H1 (cell line): ENCODE data around the gene IFNGR1. TPM values are rescaled to one million over a fixed set of nuclear protein-coding genes. Genes with fewer than 3 reads are reported as not detected.

Source experiments
- CTCF ChIA-PET: fragments of 300-600 bp; sonication (Branson Sonifier 250); formaldehyde crosslinking; loops from one replicate; lab custom pipeline; 2021; ENCODE audit not compliant: partially characterized antibody; lab: Charles Lee
- POLR2A ChIA-PET: fragments of 300-600 bp; sonication (Branson Sonifier 250); formaldehyde crosslinking; loops from one replicate; lab custom pipeline; 2021; ENCODE audit warnings: inconsistent platforms; ENCODE audit not compliant: partially characterized antibody; lab: Charles Lee
- DNase-seq, 2 experiments: peaks; one replicate each; pipeline versions ENCODE4 v3.0.0 to v3.0.0-alpha.2; 2010 to 2022; ENCODE audit warnings: low spot score in 2 of 2, low read depth in 1 of 2, mixed read lengths in 1 of 2
- FAIRE-seq: peaks from 2 replicates; lab custom pipeline; 2011; peaks lifted over from hg19 to GRCh38; lab: Jason Lieb, UNC
- H2AFZ ChIP-seq: 2 replicates; pipeline ENCODE4 v1.8.1; 2012; ENCODE audit warnings: low read length, inconsistent platforms
- H2AK5ac ChIP-seq: 2 replicates; pipeline ENCODE4 v1.6.1; 2013; ENCODE audit warnings: low read depth, low read length
- H2BK120ac ChIP-seq: replicated peaks from 2 replicates; pipeline ENCODE3; 2013; ENCODE audit warnings: low read depth, low read length, inconsistent platforms
- H2BK12ac ChIP-seq: 2 replicates; pipeline ENCODE4 v1.6.1; 2013; ENCODE audit warnings: low read depth, low read length
- H2BK15ac ChIP-seq: 2 replicates; pipeline ENCODE4 v1.6.1; 2013; ENCODE audit warnings: low read length
- H2BK20ac ChIP-seq: 2 replicates; pipeline ENCODE4 v1.6.1; 2013; ENCODE audit warnings: low read length
- H2BK5ac ChIP-seq: 2 replicates; pipeline ENCODE4 v1.6.1; 2013; ENCODE audit warnings: low read depth, low read length
- H3K14ac ChIP-seq: 2 replicates; pipeline ENCODE4 v1.6.1; 2013; ENCODE audit warnings: inconsistent platforms; ENCODE audit not compliant: insufficient read length
- H3K18ac ChIP-seq: 2 replicates; pipeline ENCODE4 v1.6.1; 2013; ENCODE audit warnings: low read length; ENCODE audit errors: extremely low read depth
- H3K23ac ChIP-seq: 2 replicates; pipeline ENCODE4 v1.6.1; 2013; ENCODE audit warnings: inconsistent platforms; ENCODE audit not compliant: insufficient read length
- H3K23me2 ChIP-seq: 2 replicates; pipeline ENCODE4 v1.6.1; 2013; ENCODE audit warnings: low read depth, low read length
- H3K27ac ChIP-seq: 2 replicates; pipeline ENCODE4 v1.6.1; 2011; ENCODE audit warnings: low read depth, low read length, inconsistent platforms
- H3K27me3 ChIP-seq, 4 experiments: replicated peaks in 1 of 4; 1 replicate in 1 of 4; 2 replicates in 3 of 4; pipeline versions ENCODE4 v1.6.1 to v1.8.1; 2011 to 2013; ENCODE audit warnings: low read length in 3 of 4, mild to moderate bottlenecking in 3 of 4, inconsistent platforms in 2 of 4, mixed read lengths in 2 of 4, moderate library complexity in 1 of 4; ENCODE audit not compliant: control insufficient read depth in 3 of 4, insufficient read depth in 3 of 4; ENCODE audit errors: extremely low read depth in 1 of 4
- H3K36me3 ChIP-seq, 4 experiments: 2 replicates each; pipeline versions ENCODE4 v1.6.1 to v1.8.1; 2011 to 2013; ENCODE audit warnings: mild to moderate bottlenecking in 4 of 4, low read length in 3 of 4, moderate library complexity in 2 of 4, control low read depth in 1 of 4, inconsistent platforms in 1 of 4; ENCODE audit not compliant: insufficient read depth in 4 of 4, control insufficient read depth in 2 of 4
- H3K4ac ChIP-seq: replicated peaks from 2 replicates; pipeline ENCODE3; 2013; ENCODE audit warnings: low read length, low read depth, mixed read lengths, inconsistent platforms; ENCODE audit not compliant: insufficient read length
- H3K4me1 ChIP-seq, 4 experiments: replicated peaks in 1 of 4; 1 replicate in 1 of 4; 2 replicates in 3 of 4; pipeline versions ENCODE4 v1.6.1 to v1.8.1; 2011 to 2013; ENCODE audit warnings: low read length in 3 of 4, inconsistent platforms in 2 of 4, mixed read lengths in 1 of 4; ENCODE audit not compliant: insufficient read depth in 4 of 4, control insufficient read depth in 3 of 4
- H3K4me2 ChIP-seq, 2 experiments: 2 replicates each; pipeline versions ENCODE4 v1.6.1 to v1.8.1; 2011 to 2013; ENCODE audit warnings: low read depth in 2 of 2, low read length in 2 of 2, control low read depth in 1 of 2, inconsistent platforms in 1 of 2, mild to moderate bottlenecking in 1 of 2; ENCODE audit not compliant: insufficient read depth in 1 of 2
- H3K4me3 ChIP-seq, 4 experiments: fragments of 200-600, 300-600 bp in 1 of 4; sonication (generic), shearing (Covaris generic), sonication (Bioruptor Twin) in 1 of 4; 2 replicates each; pipeline versions ENCODE4 v1.5.1 to v1.8.1; 2011 to 2016; ENCODE audit warnings: low read length in 4 of 4, low read depth in 3 of 4, control low read depth in 2 of 4, inconsistent platforms in 2 of 4, mild to moderate bottlenecking in 2 of 4, mixed read lengths in 1 of 4, moderate library complexity in 1 of 4; ENCODE audit not compliant: insufficient read depth in 2 of 4; ENCODE audit errors: extremely low read depth in 1 of 4
- H3K56ac ChIP-seq: replicated peaks from 2 replicates; pipeline ENCODE3; 2013; ENCODE audit warnings: low read depth, mild to moderate bottlenecking, mixed read lengths, low read length, inconsistent platforms; ENCODE audit not compliant: insufficient read length
- H3K79me1 ChIP-seq: 2 replicates; pipeline ENCODE4 v1.6.1; 2013; ENCODE audit warnings: low read depth, low read length, control low read depth
- H3K79me2 ChIP-seq, 2 experiments: 2 replicates each; pipeline versions ENCODE4 v1.6.1 to v1.8.1; 2012 to 2013; ENCODE audit warnings: low read length in 2 of 2, mild to moderate bottlenecking in 2 of 2, inconsistent platforms in 1 of 2; ENCODE audit not compliant: insufficient read depth in 2 of 2, control insufficient read depth in 1 of 2
- H3K9ac ChIP-seq, 4 experiments: replicated peaks in 1 of 4; 1 replicate in 1 of 4; 2 replicates in 3 of 4; pipeline versions ENCODE4 v1.6.1 to v1.8.1; 2011 to 2013; ENCODE audit warnings: low read depth in 3 of 4, low read length in 3 of 4, control low read depth in 2 of 4, mild to moderate bottlenecking in 2 of 4, moderate library complexity in 2 of 4, inconsistent platforms in 1 of 4; ENCODE audit errors: extremely low read depth in 1 of 4
- H3K9me3 ChIP-seq, 2 experiments: 2 replicates each; pipeline versions ENCODE4 v1.6.1 to v1.8.1; 2012 to 2013; ENCODE audit warnings: mild to moderate bottlenecking in 2 of 2, moderate library complexity in 2 of 2, control low read depth in 1 of 2, inconsistent platforms in 1 of 2, low read depth in 1 of 2, low read length in 1 of 2, mixed read lengths in 1 of 2; ENCODE audit not compliant: insufficient read depth in 2 of 2
- H4K20me1 ChIP-seq, 2 experiments: replicated peaks in 1 of 2; 2 replicates each; pipeline versions ENCODE3 to v1.8.1; 2011 to 2013; ENCODE audit warnings: inconsistent platforms in 2 of 2, low read length in 2 of 2, mild to moderate bottlenecking in 1 of 2; ENCODE audit not compliant: insufficient read depth in 2 of 2, control insufficient read depth in 1 of 2
- H4K5ac ChIP-seq: 2 replicates; pipeline ENCODE4 v1.6.1; 2013; ENCODE audit warnings: low read length, low read depth, mixed read lengths, inconsistent platforms; ENCODE audit not compliant: insufficient read length
- H4K8ac ChIP-seq: 2 replicates; pipeline ENCODE4 v1.8.0; 2013; ENCODE audit warnings: mild to moderate bottlenecking, moderate library complexity, low read length, inconsistent platforms; ENCODE audit not compliant: insufficient read depth; ENCODE audit errors: extremely low read depth
- H4K91ac ChIP-seq: replicated peaks from 2 replicates; pipeline ENCODE3; 2013; ENCODE audit warnings: low read length, mixed read lengths, inconsistent platforms; ENCODE audit not compliant: insufficient read length
- CBX8 ChIP-seq: fragments of 300-800, 300-1000 bp; sonication (generic); IDR thresholded peaks from 2 replicates; pipeline ENCODE4 v1.7.1; 2016; ENCODE audit warnings: low read depth, low read length, borderline replicate concordance
- FOSL1 ChIP-seq: IDR thresholded peaks from 2 replicates; pipeline ENCODE4 v1.6.1; 2011; ENCODE audit warnings: mild to moderate bottlenecking, low read depth, low read length, moderate library complexity; ENCODE audit not compliant: insufficient read depth
- GABPA ChIP-seq: IDR thresholded peaks from 2 replicates; pipeline ENCODE4 v1.6.1; 2011; ENCODE audit warnings: mild to moderate bottlenecking, low read length, moderate library complexity, borderline replicate concordance; ENCODE audit not compliant: insufficient read depth
- GTF2F1 ChIP-seq: IDR thresholded peaks from 2 replicates; pipeline ENCODE4 v1.6.1; 2012; ENCODE audit warnings: low read depth, low read length, improper control_type of control experiment, borderline replicate concordance
- JUN ChIP-seq: IDR thresholded peaks from 2 replicates; pipeline ENCODE4 v1.6.1; 2011; ENCODE audit warnings: low read depth, mild to moderate bottlenecking, improper control_type of control experiment, low read length
- KDM4A ChIP-seq: IDR thresholded peaks from one replicate; pipeline ENCODE4 v1.7.1; 2012; ENCODE audit warnings: low read depth, mild to moderate bottlenecking, moderate library complexity, low read length, inconsistent platforms; ENCODE audit not compliant: severe bottlenecking
- NRF1 ChIP-seq: IDR thresholded peaks from 2 replicates; pipeline ENCODE4 v1.6.1; 2011; ENCODE audit warnings: mild to moderate bottlenecking, low read depth, low read length, improper control_type of control experiment
- RAD21 ChIP-seq, 2 experiments: IDR thresholded peaks in 1 of 2; conservative IDR thresholded peaks in 1 of 2; 2 replicates each; pipeline ENCODE4 v1.6.1; 2011; ENCODE audit warnings: low read depth in 2 of 2, low read length in 2 of 2, improper control_type of control experiment in 1 of 2, inconsistent platforms in 1 of 2, mild to moderate bottlenecking in 1 of 2, moderate library complexity in 1 of 2
- SAP30 ChIP-seq: fragments of 300-600 bp; sonication (generic); IDR thresholded peaks from 2 replicates; pipeline ENCODE4 v1.7.1; 2012; ENCODE audit warnings: low read length, moderate library complexity, mild to moderate bottlenecking, inconsistent platforms; ENCODE audit not compliant: insufficient read depth, insufficient replicate concordance
- SUZ12 ChIP-seq: fragments of 200-600 bp; sonication (generic); IDR thresholded peaks from 2 replicates; pipeline ENCODE4 v1.6.1; 2012; ENCODE audit warnings: mild to moderate bottlenecking, inconsistent platforms, low read length, moderate library complexity, mixed read lengths
- TBP ChIP-seq: IDR thresholded peaks from 2 replicates; pipeline ENCODE4 v1.6.1; 2011; ENCODE audit warnings: low read depth, low read length, improper control_type of control experiment
- TCF12 ChIP-seq: IDR thresholded peaks from 2 replicates; pipeline ENCODE4 v1.6.1; 2011; ENCODE audit warnings: low read depth, mild to moderate bottlenecking, low read length
- YY1 ChIP-seq: IDR thresholded peaks from 2 replicates; pipeline ENCODE4 v1.6.1; 2011; ENCODE audit warnings: low read depth, mild to moderate bottlenecking, low read length
- ZNF274 ChIP-seq: IDR thresholded peaks from 2 replicates; pipeline ENCODE4 v1.7.0; 2012; ENCODE audit warnings: low read length, borderline replicate concordance; ENCODE audit errors: extremely low read depth
- WGBS, 2 experiments: shearing (Covaris generic) in 1 of 2; methylation state at CpG; one replicate each; pipeline versions ENCODE4 v1.1.6 to v1.1.7; 2013 to 2015; ENCODE audit warnings: low lambda C conversion rate in 2 of 2, mixed read lengths in 2 of 2, inconsistent platforms in 1 of 2, low coverage in 1 of 2, missing lambda C conversion rate in 1 of 2; ENCODE audit not compliant: insufficient replicate concordance in 2 of 2, insufficient coverage in 1 of 2, insufficient read length in 1 of 2; ENCODE audit errors: extremely low coverage in 1 of 2, missing lambda C conversion rate in 1 of 2; 5-methylcytosine and 5-hydroxymethylcytosine counted together
- polyA plus RNA-seq, 7 experiments: library from polyadenylated mRNA; depleted of rRNA in 3 of 7; stranded (reverse) in 5 of 7; unstranded in 2 of 7; fragments of >200 nt in 5 of 7; fragments of 200-250 nt in 2 of 7; gene quantifications; 1 replicate in 5 of 7; 2 replicates in 1 of 7; 4 replicates in 1 of 7; pipeline versions ENCODE4 v1.2.1 to v1.2.3, GENCODE V29; 2011 to 2013; ENCODE audit warnings: missing spikeins in 2 of 7, mixed read lengths in 2 of 7
- total RNA-seq: library from RNA; stranded (reverse); fragmentation: NEBNext Ultra II Directional; extraction: Animal tissue kit (Norgen Biotek cat#: 25700); gene quantifications from 2 replicates; pipeline ENCODE4 v1.2.1, GENCODE V29; 2021

Gene IFNGR1
- total and polyA plus RNA-seq, 2 of the 8 experiments (the other 6 are each of a cell fraction or from before 2014, with no cell fraction given), result 9.7 to 20.9 TPM

- CTCF ChIA-PET, result interaction anchor here (0.6 to 0.8 kb wide), 2 partner anchors 23 to 212 kb away, joined by 3 to 4 read pairs; no protein-coding TSS in a partner anchor
- WGBS, 2 experiments, result 84% methylated on average over 6 of the region's 6 CpGs; no CpG with 5 or more reads in 1 of the 2 experiments
- no peak for TF ChIP-seq FOSL1
- no peak for TF ChIP-seq GTF2F1
- TF ChIP-seq SUZ12, result no peak
- no peak for TF ChIP-seq TBP
- TF ChIP-seq ZNF274, result no peak
- no peak for TF ChIP-seq SAP30
- TF ChIP-seq KDM4A, result no peak
- TF ChIP-seq CBX8, result no peak
- no peak for TF ChIP-seq GABPA
- TF ChIP-seq NRF1, result no peak
- no peak for TF ChIP-seq TCF12
- no peak for TF ChIP-seq RAD21 (IDR thresholded peaks at IDR 0.05 in 1 of 2, conservative IDR thresholded peaks at IDR 0.05 in 1 of 2; ENCODE audit: low read depth in 2 of 2, low read length in 2 of 2)
- TF ChIP-seq JUN, result no peak
- no peak for TF ChIP-seq YY1
Observed at GRCh38 chr6:137260217-137260616, 41.0 kb upstream of the IFNGR1 start.

More at GRCh38 chr6:137260217-137260616, 41.0 kb upstream of the IFNGR1 start:
- H3K9ac ChIP-seq, result no peak overlapping the region
- H3K4me2 ChIP-seq, result no peak overlapping the region
- H2AK5ac ChIP-seq, result no peak overlapping the region
- H3K79me2 ChIP-seq, result no peaks in the 10 kb centered on the region
- no peak overlapping the region for H2BK5ac ChIP-seq
- no peaks in the 10 kb centered on the region for H3K4me1 ChIP-seq
- H3K36me3 ChIP-seq, result no peaks in the 10 kb centered on the region
- no peak overlapping the region for H4K5ac ChIP-seq
- H3K4ac ChIP-seq, result no peak overlapping the region
- no peak overlapping the region for H3K23ac ChIP-seq
- no peak overlapping the region for H3K14ac ChIP-seq
- H4K91ac ChIP-seq, result no peak overlapping the region
- no peak overlapping the region for H2BK20ac ChIP-seq
- no peaks in the 10 kb centered on the region for H3K23me2 ChIP-seq
- peaks cover 0 to 7% of the 10 kb centered on the region in 2 experiments; a peak in 1 of 4 replicates for H3K9me3 ChIP-seq
- H3K4me3 ChIP-seq, result no peak overlapping the region
- H2BK12ac ChIP-seq, result no peak overlapping the region
- no peak for DNase-seq
- no peak overlapping the region for H3K56ac ChIP-seq
- H2AFZ ChIP-seq, result no peak overlapping the region
- no peak overlapping the region for H2BK15ac ChIP-seq
- H3K79me1 ChIP-seq, result no peaks in the 10 kb centered on the region
- no peak overlapping the region for H4K8ac ChIP-seq
- no peak overlapping the region for H3K18ac ChIP-seq
- H3K27me3 ChIP-seq, result no peaks in the 10 kb centered on the region; a peak in 1 of 7 replicates
- FAIRE-seq, result no peak
- H3K27ac ChIP-seq, result no peak overlapping the region
- H4K20me1 ChIP-seq, result no peaks in the 10 kb centered on the region
- no peak overlapping the region for H2BK120ac ChIP-seq
- POLR2A ChIA-PET, result no interaction called here
